H9 (cell line): ENCODE data around the gene ZNF214. TPM values are rescaled to one million over a fixed set of nuclear protein-coding genes. Genes with fewer than 3 reads are reported as not detected.

Experiments used
- DNase-seq: peaks from one replicate; pipeline ENCODE4 v3.0.0-alpha.2; 2017
- H2AFZ ChIP-seq: one replicate; pipeline ENCODE4 v1.6.1; 2013; ENCODE audit warnings: mild to moderate bottlenecking, low read length, control low read depth, moderate library complexity
- H2AK5ac ChIP-seq: 2 replicates; pipeline ENCODE4 v1.6.1; 2013; ENCODE audit warnings: low read length, control low read depth, mixed read lengths; ENCODE audit not compliant: insufficient read length
- H2BK120ac ChIP-seq: one replicate; pipeline ENCODE4 v1.6.1; 2013; ENCODE audit warnings: low read depth, mild to moderate bottlenecking, low read length, control low read depth, inconsistent platforms; ENCODE audit not compliant: poor library complexity, severe bottlenecking
- H2BK12ac ChIP-seq: 2 replicates; pipeline ENCODE4 v1.6.1; 2013; ENCODE audit warnings: low read length, control low read depth, mixed read lengths, low read depth; ENCODE audit not compliant: insufficient read length
- H2BK15ac ChIP-seq: 2 replicates; pipeline ENCODE4 v1.6.1; 2013; ENCODE audit warnings: low read depth, low read length, control low read depth
- H2BK20ac ChIP-seq: one replicate; pipeline ENCODE4 v1.6.1; 2013; ENCODE audit warnings: low read depth, mild to moderate bottlenecking, low read length, control low read depth, inconsistent platforms; ENCODE audit not compliant: poor library complexity, severe bottlenecking
- H2BK5ac ChIP-seq: 2 replicates; pipeline ENCODE4 v1.6.1; 2013; ENCODE audit warnings: low read length, control low read depth, mixed read lengths; ENCODE audit not compliant: insufficient read length
- H3K14ac ChIP-seq: 2 replicates; pipeline ENCODE4 v1.6.1; 2013; ENCODE audit warnings: low read length, control low read depth; ENCODE audit not compliant: insufficient read depth
- H3K18ac ChIP-seq: 2 replicates; pipeline ENCODE4 v1.6.1; 2013; ENCODE audit warnings: low read depth, mild to moderate bottlenecking, mixed read lengths, low read length, control low read depth; ENCODE audit not compliant: insufficient read length
- H3K23ac ChIP-seq: 2 replicates; pipeline ENCODE4 v1.6.1; 2013; ENCODE audit warnings: low read length, control low read depth, mixed read lengths, low read depth; ENCODE audit not compliant: insufficient read length
- H3K23me2 ChIP-seq: 2 replicates; pipeline ENCODE4 v1.6.1; 2013; ENCODE audit warnings: low read depth, mild to moderate bottlenecking, mixed read lengths, low read length, control low read depth; ENCODE audit not compliant: insufficient read length, poor library complexity, severe bottlenecking
- H3K27ac ChIP-seq: 2 replicates; pipeline ENCODE4 v1.5.1; 2013; ENCODE audit warnings: low read length, control low read depth, mixed read lengths, low read depth; ENCODE audit not compliant: insufficient read length
- H3K27me3 ChIP-seq: 2 replicates; pipeline ENCODE4 v1.6.1; 2013; ENCODE audit warnings: low read length, control low read depth, inconsistent platforms; ENCODE audit not compliant: insufficient read depth
- H3K4ac ChIP-seq: 2 replicates; pipeline ENCODE4 v1.6.1; 2013; ENCODE audit warnings: low read depth, mild to moderate bottlenecking, control low read depth, inconsistent platforms, low read length, moderate library complexity
- H3K4me1 ChIP-seq: 2 replicates; pipeline ENCODE4 v1.6.1; 2013; ENCODE audit warnings: low read length, control low read depth, inconsistent platforms; ENCODE audit not compliant: insufficient read depth
- H3K4me2 ChIP-seq: 2 replicates; pipeline ENCODE4 v1.6.1; 2013; ENCODE audit warnings: low read length, control low read depth, mixed read lengths; ENCODE audit not compliant: insufficient read length, insufficient read depth
- H3K56ac ChIP-seq: 2 replicates; pipeline ENCODE4 v1.6.1; 2013; ENCODE audit warnings: low read depth, mild to moderate bottlenecking, mixed read lengths, low read length, control low read depth; ENCODE audit not compliant: insufficient read length
- H3K79me1 ChIP-seq: 2 replicates; pipeline ENCODE4 v1.6.1; 2013; ENCODE audit warnings: low read depth, mild to moderate bottlenecking, moderate library complexity, low read length, control low read depth, inconsistent platforms; ENCODE audit not compliant: insufficient read depth, poor library complexity, severe bottlenecking
- H3K79me2 ChIP-seq: 2 replicates; pipeline ENCODE4 v1.6.1; 2013; ENCODE audit warnings: low read length, control low read depth, inconsistent platforms; ENCODE audit not compliant: insufficient read depth
- H3K9ac ChIP-seq: 2 replicates; pipeline ENCODE4 v1.6.1; 2013; ENCODE audit warnings: low read length, control low read depth, mixed read lengths; ENCODE audit not compliant: insufficient read length; ENCODE audit errors: extremely low read depth
- H3K9me3 ChIP-seq: one replicate; pipeline ENCODE4 v1.6.1; 2013; ENCODE audit warnings: low read depth, low read length, inconsistent platforms; ENCODE audit not compliant: control insufficient read depth
- H3T11ph ChIP-seq: one replicate; pipeline ENCODE4 v1.6.1; 2013; ENCODE audit warnings: mild to moderate bottlenecking, low read length, control low read depth, inconsistent platforms
- H4K20me1 ChIP-seq: one replicate; pipeline ENCODE4 v1.6.1; 2013; ENCODE audit not compliant: control insufficient read depth, insufficient read length, insufficient read depth
- H4K5ac ChIP-seq: 2 replicates; pipeline ENCODE4 v1.6.1; 2013; ENCODE audit warnings: low read depth, mild to moderate bottlenecking, mixed read lengths, low read length, control low read depth; ENCODE audit not compliant: insufficient read length
- H4K8ac ChIP-seq: replicated peaks from 2 replicates; pipeline ENCODE4 v1.6.1; 2013; ENCODE audit warnings: low read length, control low read depth, mixed read lengths, low read depth; ENCODE audit not compliant: insufficient read length
- H4K91ac ChIP-seq: 2 replicates; pipeline ENCODE4 v1.6.1; 2013; ENCODE audit warnings: low read depth, mild to moderate bottlenecking, moderate library complexity, mixed read lengths, low read length, control low read depth; ENCODE audit not compliant: insufficient read length
- H3K27ac Mint-ChIP-seq, 3 experiments: 2 replicates in 2 of 3; 3 replicates in 1 of 3; pipeline ENCODE4 v1.8.0; 2020 to 2021; ENCODE audit warnings: mixed read lengths in 3 of 3, mild to moderate bottlenecking in 1 of 3, moderate library complexity in 1 of 3
- H3K27me3 Mint-ChIP-seq: 2 replicates; pipeline ENCODE4 v1.8.0; 2021; ENCODE audit warnings: low read depth, mild to moderate bottlenecking, moderate library complexity, mixed read lengths
- H3K36me3 Mint-ChIP-seq, 3 experiments: 2 replicates in 2 of 3; 3 replicates in 1 of 3; pipeline ENCODE4 v1.8.0; 2020 to 2021; ENCODE audit warnings: low read depth in 3 of 3, mixed read lengths in 3 of 3; ENCODE audit not compliant: insufficient read depth in 1 of 3
- H3K4me1 Mint-ChIP-seq, 2 experiments: 2 replicates each; pipeline ENCODE4 v1.8.0; 2020; ENCODE audit warnings: mixed read lengths in 2 of 2
- H3K4me3 Mint-ChIP-seq, 2 experiments: 2 replicates in 1 of 2; 3 replicates in 1 of 2; pipeline ENCODE4 v1.8.0; 2020 to 2021; ENCODE audit warnings: mild to moderate bottlenecking in 2 of 2, mixed read lengths in 2 of 2, moderate library complexity in 1 of 2
- H3K9me3 Mint-ChIP-seq, 2 experiments: 2 replicates in 1 of 2; 3 replicates in 1 of 2; pipeline ENCODE4 v1.8.0; 2020; ENCODE audit warnings: mild to moderate bottlenecking in 2 of 2, mixed read lengths in 2 of 2, moderate library complexity in 1 of 2
- CTCF ChIP-seq: fragments of 200-600 bp; sonication (generic); conservative IDR thresholded peaks from 3 replicates; pipeline ENCODE4 v1.8.0; 2021; ENCODE audit warnings: antibody characterized with exemption, mild to moderate bottlenecking
- WGBS: extraction: QIAGEN DNeasy Blood & Tissue Kit; methylation state at CpG from one replicate; pipeline ENCODE4 v1.1.7; 2013; ENCODE audit warnings: missing lambda C conversion rate, low lambda C conversion rate, mixed read lengths; ENCODE audit not compliant: insufficient read length; ENCODE audit errors: extremely low coverage; 5-methylcytosine and 5-hydroxymethylcytosine counted together
- total RNA-seq: library from RNA; stranded (reverse); gene quantifications from 2 replicates; pipeline ENCODE4 v1.2.1, GENCODE V29; 2021

Gene ZNF214
- total RNA-seq, 1 experiment from 2014 or later = 4.0 TPM

GRCh38 chr11:7032692-7033091, 12.5 kb upstream of the ZNF214 start:
- Histone ChIP-seq H3K9me3 (no peaks in the 10 kb centered on the region), H4K8ac (no peak overlapping the region), H3K23me2 (no peaks in the 10 kb centered on the region), H3K9ac (no peak overlapping the region), H3K23ac (no peak overlapping the region), H2BK15ac (no peak overlapping the region), H4K91ac (no peak overlapping the region), H3K56ac (no peak overlapping the region), H3K79me1 (no peaks in the 10 kb centered on the region), H3K4me1 (no peaks in the 10 kb centered on the region), H3K4ac (no peak overlapping the region), H2AFZ (no peak overlapping the region), H2BK20ac (no peak overlapping the region), H3K4me2 (no peak overlapping the region), H3K27me3 (no peaks in the 10 kb centered on the region), H4K20me1 (no peaks in the 10 kb centered on the region), H3K79me2 (no peaks in the 10 kb centered on the region), H3K14ac (no peak overlapping the region), H2AK5ac (no peak overlapping the region), H2BK120ac (no peak overlapping the region), H4K5ac (no peak overlapping the region), H3K27ac (no peak overlapping the region), H3T11ph (no peak overlapping the region), H2BK5ac (no peak overlapping the region), H2BK12ac (no peak overlapping the region), H3K18ac (no peak overlapping the region)
- Mint-ChIP-seq H3K27ac (no peak overlapping the region), H3K4me3 (no peak overlapping the region), H3K4me1 (no peaks in the 10 kb centered on the region), H3K36me3 (no peaks in the 10 kb centered on the region), H3K27me3 (peaks cover 5% of the 10 kb centered on the region), H3K9me3 (no peaks in the 10 kb centered on the region)
- TF ChIP-seq CTCF = no peak
- no CpG with 5 or more reads among the region's 1 CpG for WGBS
- DNase-seq = no peak
